Immature natural killer cell (primary cell): ENCODE data around the gene AOAH. TPM values are rescaled to one million over a fixed set of nuclear protein-coding genes. Genes with fewer than 3 reads are reported as not detected.

Source experiments
- DNase-seq, 3 donors: peaks; one replicate each; pipeline ENCODE4 v3.0.0; 2022; ENCODE audit warnings: mixed read lengths in 1 of 3
- H3K27ac Mint-ChIP-seq, 6 donors: one replicate each; pipeline ENCODE4 v1.8.0; 2020; ENCODE audit warnings: mixed read lengths in 6 of 6, mild to moderate bottlenecking in 5 of 6, inconsistent platforms in 4 of 6, moderate library complexity in 3 of 6
- H3K27me3 Mint-ChIP-seq, 3 donors: one replicate each; pipeline ENCODE4 v1.8.0; 2020 to 2021; ENCODE audit warnings: low read depth in 3 of 3, mild to moderate bottlenecking in 3 of 3, mixed read lengths in 3 of 3, moderate library complexity in 3 of 3, inconsistent platforms in 1 of 3
- H3K36me3 Mint-ChIP-seq, 3 donors: one replicate each; pipeline ENCODE4 v1.8.0; 2020; ENCODE audit warnings: mixed read lengths in 3 of 3, inconsistent platforms in 2 of 3, mild to moderate bottlenecking in 2 of 3
- H3K4me1 Mint-ChIP-seq, 2 donors: one replicate each; pipeline ENCODE4 v1.8.0; 2020; ENCODE audit warnings: inconsistent platforms in 2 of 2, mild to moderate bottlenecking in 2 of 2, mixed read lengths in 2 of 2, moderate library complexity in 1 of 2
- H3K4me3 Mint-ChIP-seq, 5 donors: one replicate each; pipeline ENCODE4 v1.8.0; 2020; ENCODE audit warnings: mild to moderate bottlenecking in 5 of 5, mixed read lengths in 5 of 5, inconsistent platforms in 3 of 5, moderate library complexity in 3 of 5
- H3K9me3 Mint-ChIP-seq, 6 donors: one replicate each; pipeline ENCODE4 v1.8.0; 2020; ENCODE audit warnings: mild to moderate bottlenecking in 6 of 6, mixed read lengths in 6 of 6, inconsistent platforms in 4 of 6, moderate library complexity in 3 of 6
- polyA plus RNA-seq, 3 donors: library from polyadenylated mRNA; unstranded; fragments of 300-500 nt; fragmentation: Illumina TruSeq; gene quantifications; one replicate each; pipeline ENCODE4 v1.2.3, GENCODE V29; 2021

Gene AOAH
- polyA plus RNA-seq, 3 donors from 2014 or later = 288 to 385 (median 331) TPM

DNA sequence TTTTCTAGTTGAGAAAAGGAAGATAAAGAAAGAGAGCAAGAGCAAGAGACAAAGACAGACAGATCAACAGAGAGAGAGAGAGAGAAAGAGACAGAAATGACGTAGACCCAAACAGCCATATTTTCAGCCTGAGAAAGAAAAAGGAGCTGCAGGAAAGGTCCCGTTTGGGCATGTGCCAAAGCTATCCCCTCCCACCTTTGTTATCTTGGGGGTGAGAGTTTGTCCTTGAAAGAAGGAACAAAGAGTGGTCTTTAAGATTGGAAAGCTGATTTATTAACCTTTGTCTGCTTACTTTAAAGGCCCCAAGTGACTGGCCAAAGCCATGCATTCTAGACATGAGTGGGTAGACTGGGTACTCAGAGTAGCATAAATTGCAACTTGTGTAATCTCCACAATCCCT, 98.2 kb downstream of the AOAH start:
- H3K9me3 Mint-ChIP-seq = no peaks in the 10 kb centered on the region
- peaks cover 69 to 86% of the 10 kb centered on the region in 2 donors for H3K4me1 Mint-ChIP-seq
- peaks cover 36 to 82% (median 40%) of the 10 kb centered on the region in 3 donors for H3K36me3 Mint-ChIP-seq
- no peak for DNase-seq
- no peak overlapping the region for H3K4me3 Mint-ChIP-seq
- H3K27me3 Mint-ChIP-seq = peaks cover 0 to 13% (median 12%) of the 10 kb centered on the region in 3 donors
- peak overlapping the region; percentile 67 to 94 (median 88) for H3K27ac Mint-ChIP-seq

DNA sequence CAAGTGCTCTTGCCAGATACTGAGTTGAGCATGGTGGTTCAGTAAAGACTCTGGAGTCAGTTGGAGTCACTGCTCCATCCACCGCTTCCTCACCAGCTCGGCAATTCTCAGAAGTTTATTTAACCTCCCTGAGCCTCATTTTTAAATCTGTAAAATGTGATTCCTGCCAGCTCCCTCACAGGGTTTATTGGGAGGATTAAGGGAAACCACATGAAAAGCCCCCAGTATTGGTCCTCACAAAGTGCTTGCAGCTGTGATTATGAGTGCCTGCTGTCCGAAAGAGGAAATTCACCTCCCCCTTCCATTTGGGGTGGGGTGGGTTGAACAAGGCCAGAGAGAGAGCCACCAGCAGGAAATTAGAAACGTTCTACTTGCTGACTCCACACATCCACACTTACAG, 99.0 kb downstream of the AOAH start:
- Mint-ChIP-seq H3K36me3 (peaks cover 36 to 83% (median 40%) of the 10 kb centered on the region in 3 donors), H3K4me3 (peak overlapping the region in 3 of 5 donors; percentile 45 to 54 (median 45)), H3K27me3 (peaks cover 0 to 16% (median 15%) of the 10 kb centered on the region in 3 donors)

DNA sequence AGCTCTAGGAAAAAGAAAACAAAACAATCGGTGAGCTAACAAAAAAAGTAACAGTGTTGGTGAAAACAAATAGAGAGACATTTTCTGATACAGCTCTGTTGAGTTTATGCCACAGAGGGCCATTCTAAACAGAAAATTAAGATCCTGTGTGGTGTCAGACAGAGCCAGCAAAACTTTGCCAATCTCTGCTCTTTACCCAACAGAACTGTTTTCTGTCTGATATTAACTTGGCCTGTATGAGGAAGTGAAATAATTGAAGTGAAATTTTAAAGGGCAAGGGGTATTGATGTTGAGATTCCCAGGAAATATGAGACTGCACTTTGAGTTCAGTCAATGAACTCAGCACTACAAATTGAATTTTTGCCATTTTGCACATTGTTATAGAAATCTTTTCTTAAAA, 101.0 kb downstream of the AOAH start:
- Mint-ChIP-seq H3K4me3 (no peak overlapping the region), H3K27me3 (peaks cover 0 to 18% (median 17%) of the 10 kb centered on the region in 3 donors), H3K9me3 (no peaks in the 10 kb centered on the region), H3K36me3 (peaks cover 38 to 84% (median 42%) of the 10 kb centered on the region in 3 donors), H3K27ac (peak overlapping the region; percentile 81 to 94 (median 92)), H3K4me1 (peaks cover 76 to 95% of the 10 kb centered on the region in 2 donors)
- no peak for DNase-seq

More for the DNA sequence above, 99.0 kb downstream of the AOAH start:
- H3K4me1 Mint-ChIP-seq = peaks cover 75 to 90% of the 10 kb centered on the region in 2 donors
- H3K9me3 Mint-ChIP-seq = no peaks in the 10 kb centered on the region
- peak overlapping the region; percentile 81 to 94 (median 92) for H3K27ac Mint-ChIP-seq
- no peak for DNase-seq

DNA sequence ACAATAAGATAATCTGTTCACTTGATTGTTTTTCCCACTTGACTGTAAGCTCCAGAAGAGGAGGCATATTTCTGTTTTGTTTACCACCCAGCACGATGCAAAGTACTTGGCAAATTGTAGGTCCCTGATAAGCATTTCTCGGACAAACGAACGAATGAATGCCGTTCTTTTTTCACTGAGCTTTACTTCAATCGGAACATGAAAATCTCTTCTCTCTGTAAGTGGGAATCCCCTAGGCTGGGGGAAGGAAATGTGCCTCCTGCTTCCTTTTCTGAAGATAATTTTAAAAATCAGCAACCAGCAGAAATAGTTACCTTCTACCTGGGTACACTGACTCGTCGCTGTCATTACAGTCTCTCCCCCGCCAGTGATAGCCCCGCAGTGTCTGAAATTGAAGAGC, 102.9 kb downstream of the AOAH start:
- Mint-ChIP-seq H3K9me3 (no peaks in the 10 kb centered on the region), H3K4me1 (peaks cover 67 to 79% of the 10 kb centered on the region in 2 donors), H3K27ac (peak overlapping the region; percentile 81 to 94 (median 90)), H3K36me3 (peaks cover 32 to 81% (median 37%) of the 10 kb centered on the region in 3 donors), H3K27me3 (peaks cover 0 to 19% (median 9%) of the 10 kb centered on the region in 3 donors), H3K4me3 (no peak overlapping the region)
- DNase-seq = no peak

DNA sequence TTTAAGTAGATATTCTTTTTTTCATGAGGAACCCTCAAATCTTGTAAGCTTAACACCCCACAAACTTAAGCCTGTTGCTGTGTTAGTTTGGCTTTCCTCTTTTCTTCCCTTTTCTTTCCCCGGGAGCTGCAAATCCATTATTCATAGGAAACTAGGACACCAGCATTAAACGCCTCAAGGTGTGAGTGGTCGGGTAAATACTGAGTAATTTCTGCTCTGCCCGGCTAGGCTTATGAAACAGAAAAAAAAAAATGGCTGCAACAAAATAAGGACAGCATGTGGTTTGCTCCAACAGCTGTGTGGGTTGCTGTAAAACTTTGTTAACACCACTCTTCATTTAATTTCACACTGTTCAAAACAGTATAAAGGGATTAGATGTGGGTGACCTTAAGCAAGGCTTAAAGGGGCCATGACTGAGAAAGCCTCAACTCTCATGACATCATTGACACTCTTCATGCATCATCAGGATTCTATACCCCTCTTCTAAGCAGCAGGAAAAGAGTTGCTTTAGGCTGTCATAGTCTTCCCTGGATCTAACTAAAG, 104.1 kb downstream of the AOAH start:
- peaks cover 56 to 67% of the 10 kb centered on the region in 2 donors for H3K4me1 Mint-ChIP-seq
- peaks cover 0 to 30% (median 7%) of the 10 kb centered on the region in 3 donors for H3K27me3 Mint-ChIP-seq
- H3K4me3 Mint-ChIP-seq = peak overlapping the region in 4 of 5 donors; percentile 9 to 68 (median 35)
- DNase-seq = peak; percentile 56 to 71 (median 66)
- peaks cover 40 to 83% (median 44%) of the 10 kb centered on the region in 3 donors for H3K36me3 Mint-ChIP-seq
- no peaks in the 10 kb centered on the region for H3K9me3 Mint-ChIP-seq
- H3K27ac Mint-ChIP-seq = peak overlapping the region; percentile 81 to 94 (median 90)

DNA sequence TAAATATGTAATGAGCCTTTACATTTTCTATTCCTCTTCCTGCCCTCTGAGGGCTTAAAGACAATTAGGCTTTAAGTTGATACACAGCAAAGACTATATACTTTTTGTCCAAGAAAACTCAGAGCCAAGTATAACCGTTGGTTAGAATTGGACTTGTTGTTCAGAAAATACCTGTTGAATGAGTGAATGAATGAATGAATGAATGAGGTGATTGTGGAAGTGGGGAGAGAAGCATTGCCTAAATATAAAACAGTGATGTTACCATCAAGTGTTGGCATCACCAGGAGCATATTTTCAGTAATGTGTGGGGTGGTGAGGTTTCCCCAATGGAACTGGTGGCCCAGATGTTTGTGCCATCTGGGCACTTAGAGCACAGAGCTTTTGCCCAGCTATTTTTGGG, 106.9 kb downstream of the AOAH start:
- Mint-ChIP-seq H3K36me3 (peaks cover 55 to 85% (median 55%) of the 10 kb centered on the region in 3 donors), H3K4me1 (peaks cover 43 to 57% of the 10 kb centered on the region in 2 donors), H3K27me3 (peaks cover 0 to 40% (median 8%) of the 10 kb centered on the region in 3 donors), H3K27ac (peak overlapping the region in 5 of 6 donors; percentile 58 to 87 (median 82)), H3K4me3 (no peak overlapping the region), H3K9me3 (no peaks in the 10 kb centered on the region)
- DNase-seq = no peak

DNA sequence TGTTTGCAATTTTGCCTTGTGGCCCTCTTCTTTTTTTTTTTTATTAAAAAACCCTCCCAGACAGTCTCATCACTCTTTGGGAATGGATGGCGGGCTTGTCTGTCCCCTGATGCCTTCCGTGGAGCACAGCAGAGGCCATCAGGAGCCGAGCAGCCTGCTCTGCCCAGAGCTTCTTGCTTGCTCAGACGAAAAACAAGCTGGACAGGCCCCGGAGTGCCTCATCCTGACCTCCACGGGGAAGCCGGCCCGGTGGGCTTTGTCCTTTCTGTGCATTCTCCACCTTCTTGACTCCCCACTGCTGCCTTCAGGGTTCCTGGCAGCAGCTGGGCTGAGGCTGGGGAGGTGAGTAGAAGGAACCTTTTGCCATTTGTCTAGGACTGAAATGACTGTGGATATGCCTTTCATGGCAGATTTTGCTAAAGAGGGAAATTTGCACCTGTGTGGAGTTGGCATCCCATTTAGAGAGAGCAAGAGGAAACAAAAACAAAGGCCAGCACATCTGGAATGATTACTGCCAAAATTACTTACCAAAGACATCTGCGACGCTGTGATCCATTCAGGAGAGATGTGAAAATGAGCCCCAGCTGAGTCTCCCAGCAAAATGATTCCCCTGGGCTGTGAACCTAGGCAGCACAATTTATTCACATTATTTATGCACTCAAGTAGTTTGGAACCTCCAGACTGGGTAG, 108.3 kb downstream of the AOAH start:
- H3K9me3 Mint-ChIP-seq = no peaks in the 10 kb centered on the region
- DNase-seq = no peak
- no peak overlapping the region for H3K4me3 Mint-ChIP-seq
- peaks cover 31 to 45% of the 10 kb centered on the region in 2 donors for H3K4me1 Mint-ChIP-seq
- H3K27me3 Mint-ChIP-seq = peaks cover 0 to 43% (median 10%) of the 10 kb centered on the region in 3 donors
- peak overlapping the region in 4 of 6 donors; percentile 10 to 66 (median 42) for H3K27ac Mint-ChIP-seq
- H3K36me3 Mint-ChIP-seq = peaks cover 50 to 83% (median 58%) of the 10 kb centered on the region in 3 donors

DNA sequence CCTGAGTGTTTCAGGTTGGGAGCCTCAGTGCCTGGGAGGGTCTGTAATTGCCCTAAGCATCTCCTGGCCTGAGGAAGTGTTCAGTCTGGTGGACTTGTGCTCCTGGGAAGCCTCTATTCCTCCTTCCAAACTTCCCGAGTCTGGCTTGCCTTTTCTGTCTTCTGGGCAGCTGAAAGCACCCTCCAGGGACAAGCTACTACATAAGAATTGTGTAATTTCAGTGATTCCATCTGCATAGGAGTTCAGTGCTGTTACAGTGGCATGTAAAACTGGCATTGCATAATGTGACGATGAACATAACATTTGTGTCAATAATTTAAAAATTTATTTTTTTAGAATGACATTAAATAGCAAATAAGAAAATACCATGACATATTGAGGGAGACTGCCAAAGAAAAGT, 109.3 kb downstream of the AOAH start:
- Mint-ChIP-seq H3K4me3 (no peak overlapping the region), H3K4me1 (peaks cover 21 to 40% of the 10 kb centered on the region in 2 donors), H3K27me3 (peaks cover 0 to 38% (median 5%) of the 10 kb centered on the region in 3 donors), H3K9me3 (no peaks in the 10 kb centered on the region), H3K36me3 (peaks cover 43 to 78% (median 58%) of the 10 kb centered on the region in 3 donors), H3K27ac (peak overlapping the region in 4 of 6 donors; percentile 16 to 74 (median 56))
- no peak for DNase-seq

DNA sequence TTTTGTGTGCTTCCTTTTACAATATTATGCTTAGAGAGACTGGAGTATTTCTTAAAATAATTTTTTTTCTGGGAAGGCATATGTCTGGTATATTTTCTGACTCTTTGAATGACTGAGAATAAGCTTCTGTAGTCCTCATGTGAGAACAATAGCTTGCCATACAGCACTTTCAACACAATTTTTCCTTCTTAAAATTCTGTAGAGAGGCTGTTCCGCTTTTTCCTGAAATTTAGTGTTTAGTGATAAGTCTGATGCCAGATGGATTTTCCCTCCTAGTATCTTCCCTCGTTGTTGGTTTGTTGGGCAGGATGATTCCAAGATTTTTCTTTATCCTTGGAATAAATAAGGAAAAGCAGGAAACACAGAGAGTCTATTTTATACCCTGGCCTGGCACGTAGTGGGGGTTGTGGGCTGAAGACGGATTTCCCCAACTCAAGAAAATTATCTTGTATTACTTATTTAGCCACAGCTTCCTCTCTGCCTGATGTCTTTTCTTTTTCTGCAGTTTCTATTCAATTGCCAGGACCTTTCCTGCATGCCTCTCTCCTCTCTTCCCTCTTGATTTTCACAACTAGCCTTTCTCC, 111.2 kb downstream of the AOAH start:
- H3K9me3 Mint-ChIP-seq = no peaks in the 10 kb centered on the region
- H3K4me3 Mint-ChIP-seq = no peak overlapping the region
- DNase-seq = no peak
- H3K27ac Mint-ChIP-seq = peak overlapping the region; percentile 29 to 91 (median 78)
- H3K27me3 Mint-ChIP-seq = peaks cover 0 to 47% (median 10%) of the 10 kb centered on the region in 3 donors
- peaks cover 11 to 31% of the 10 kb centered on the region in 2 donors for H3K4me1 Mint-ChIP-seq
- H3K36me3 Mint-ChIP-seq = peaks cover 43 to 71% (median 49%) of the 10 kb centered on the region in 3 donors

DNA sequence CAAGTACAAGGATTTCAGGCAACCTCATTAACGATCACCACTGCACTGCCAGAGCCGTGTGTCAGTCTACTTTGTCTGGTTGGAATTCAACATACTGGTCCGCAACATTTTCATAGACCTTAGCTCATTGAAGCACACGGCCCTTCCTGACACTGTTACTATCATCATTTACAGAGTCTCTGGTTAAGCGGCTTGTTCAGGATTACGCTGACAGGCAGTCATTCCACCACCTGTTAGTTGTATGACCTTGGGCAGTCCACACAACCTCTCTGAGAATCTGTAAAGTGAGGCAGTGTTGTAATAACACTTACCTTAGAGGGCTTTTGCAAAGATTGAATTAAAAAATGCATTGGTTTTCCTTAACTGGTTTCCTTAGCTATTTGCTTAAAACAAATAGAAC, 112.6 kb downstream of the AOAH start:
- Mint-ChIP-seq H3K27me3 (peaks cover 0 to 52% (median 12%) of the 10 kb centered on the region in 3 donors), H3K27ac (peak overlapping the region; percentile 10 to 61 (median 24)), H3K4me3 (no peak overlapping the region), H3K4me1 (peaks cover 14 to 30% of the 10 kb centered on the region in 2 donors), H3K36me3 (peaks cover 40 to 74% (median 52%) of the 10 kb centered on the region in 3 donors), H3K9me3 (no peaks in the 10 kb centered on the region)
- DNase-seq = no peak

DNA sequence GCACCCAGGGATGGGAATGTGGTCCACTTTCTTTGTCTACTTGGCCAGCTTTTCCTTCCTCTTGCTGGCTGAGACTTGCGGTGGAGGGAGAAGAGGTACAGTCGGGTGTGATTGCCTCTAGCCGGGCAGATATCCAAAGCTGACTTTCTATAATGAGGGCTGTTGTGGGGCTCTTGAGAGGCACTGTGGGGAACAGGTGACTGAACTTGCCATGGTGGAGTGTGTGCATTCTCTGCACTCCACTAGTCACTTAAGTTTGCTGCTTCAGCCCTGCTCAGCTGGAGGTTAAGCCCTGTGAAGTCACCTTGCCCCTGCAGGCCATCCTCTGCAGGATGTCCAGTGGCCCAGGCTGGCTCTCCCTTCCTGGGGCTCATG, 116.6 kb downstream of the AOAH start:
- Mint-ChIP-seq H3K4me3 (peak overlapping the region in 1 of 5 donors; percentile 20), H3K27ac (peak overlapping the region; percentile 37 to 85 (median 72)), H3K4me1 (peaks cover 15 to 48% of the 10 kb centered on the region in 2 donors), H3K36me3 (peaks cover 31 to 67% (median 41%) of the 10 kb centered on the region in 3 donors), H3K27me3 (peaks cover 0 to 58% (median 20%) of the 10 kb centered on the region in 3 donors), H3K9me3 (no peaks in the 10 kb centered on the region)
- no peak for DNase-seq

DNA sequence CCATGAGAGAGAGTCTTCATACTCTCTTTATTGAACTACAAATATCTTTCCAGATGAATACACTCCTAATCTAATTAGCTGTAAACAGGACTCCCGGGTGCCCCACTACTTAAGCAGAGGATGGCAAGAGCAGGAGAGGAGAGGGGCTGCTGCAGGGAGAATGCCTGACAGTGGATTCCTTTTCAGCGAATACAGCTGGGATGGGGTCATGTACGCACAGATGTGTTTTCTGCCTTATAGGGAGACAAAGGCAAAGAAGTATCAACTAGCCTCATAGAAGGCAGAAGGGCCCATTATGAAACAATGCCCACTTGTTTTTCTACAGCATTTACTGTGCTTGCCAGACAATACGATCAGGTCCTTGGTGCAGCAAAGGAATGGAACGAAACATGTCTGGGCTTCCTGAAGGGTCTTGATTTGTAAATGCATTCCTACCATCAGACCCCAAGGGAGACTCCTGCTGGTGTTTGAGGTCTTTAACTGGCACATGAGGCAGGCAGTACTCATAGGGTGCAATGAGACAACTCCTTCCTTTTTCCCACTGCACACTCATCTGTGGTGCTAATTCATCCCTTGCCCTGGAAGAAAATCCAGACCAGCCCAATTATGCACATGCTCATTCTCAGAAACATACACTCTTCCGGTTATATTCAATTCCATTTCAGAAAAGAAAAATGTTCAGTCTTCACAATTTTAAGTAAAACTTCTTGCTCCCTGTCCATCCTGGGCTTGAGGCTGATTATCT, 117.1 kb downstream of the AOAH start:
- H3K27me3 Mint-ChIP-seq = peaks cover 0 to 60% (median 20%) of the 10 kb centered on the region in 3 donors
- DNase-seq = no peak
- peak overlapping the region in 1 of 5 donors; percentile 20 for H3K4me3 Mint-ChIP-seq
- H3K9me3 Mint-ChIP-seq = no peaks in the 10 kb centered on the region
- peaks cover 26 to 62% (median 41%) of the 10 kb centered on the region in 3 donors for H3K36me3 Mint-ChIP-seq
- peak overlapping the region; percentile 41 to 85 (median 72) for H3K27ac Mint-ChIP-seq
- peaks cover 15 to 51% of the 10 kb centered on the region in 2 donors for H3K4me1 Mint-ChIP-seq
